Measurements from ENCODE around the gene SHISA2. TPM values are rescaled to one million over a fixed set of nuclear protein-coding genes. Genes with fewer than 3 reads are reported as not detected.
"Not testable (repeated sequence)": the region's sequence is repeated elsewhere in the genome, so short reads cannot be mapped to it uniquely, and the experiment has no call there.

SHISA2 gene
- 1 to 10 TPM; 1.6 to 8.9 (median 2.4) TPM for total RNA-seq

- Histone ChIP-seq H3K27me3 (peaks cover 68% of the 10 kb centered on the region), H3K27ac (peak within 1 kb of the TSS; percentile 10), H3K4me1 (peaks cover 34% of the 10 kb centered on the region), H3K36me3 (no peaks in the 10 kb centered on the region), H3K9me3 (no peaks in the 10 kb centered on the region), H3K4me3 (peak within 1 kb of the TSS; percentile 49)
- WGBS = 5% methylated on average over 6 of the region's 72 CpGs
- no peak for DNase-seq (ENCODE audit: low spot score in 2 of 2)
- TF ChIP-seq POLR2AphosphoS5 (IDR thresholded peaks at IDR 0.05) = no peak
Measured at GRCh38 chr13:26051657-26052311, at the start of gene SHISA2. Gene SHISA2, minus strand, starts transcription at chr13:26052016. Its CDS starts 1,041 bp downstream, at chr13:26050975.

GRCh38 chr13:26095846-26096610 lies 44.2 kb upstream of the SHISA2 start:
- 73% methylated on average over 14 of the region's 14 CpGs for WGBS
- Histone ChIP-seq H3K4me3 (no peak overlapping the region), H3K27ac (no peak overlapping the region), H3K4me1 (no peaks in the 10 kb centered on the region), H3K27me3 (peaks cover 4% of the 10 kb centered on the region), H3K36me3 (no peaks in the 10 kb centered on the region), H3K9me3 (no peaks in the 10 kb centered on the region)
- TF ChIP-seq EP300 (IDR thresholded peaks at IDR 0.05) (no peak), POLR2AphosphoS5 (IDR thresholded peaks at IDR 0.05) (no peak), POLR2A (IDR thresholded peaks at IDR 0.05) (no peak)
- TF ChIP-seq, protein P1, sequence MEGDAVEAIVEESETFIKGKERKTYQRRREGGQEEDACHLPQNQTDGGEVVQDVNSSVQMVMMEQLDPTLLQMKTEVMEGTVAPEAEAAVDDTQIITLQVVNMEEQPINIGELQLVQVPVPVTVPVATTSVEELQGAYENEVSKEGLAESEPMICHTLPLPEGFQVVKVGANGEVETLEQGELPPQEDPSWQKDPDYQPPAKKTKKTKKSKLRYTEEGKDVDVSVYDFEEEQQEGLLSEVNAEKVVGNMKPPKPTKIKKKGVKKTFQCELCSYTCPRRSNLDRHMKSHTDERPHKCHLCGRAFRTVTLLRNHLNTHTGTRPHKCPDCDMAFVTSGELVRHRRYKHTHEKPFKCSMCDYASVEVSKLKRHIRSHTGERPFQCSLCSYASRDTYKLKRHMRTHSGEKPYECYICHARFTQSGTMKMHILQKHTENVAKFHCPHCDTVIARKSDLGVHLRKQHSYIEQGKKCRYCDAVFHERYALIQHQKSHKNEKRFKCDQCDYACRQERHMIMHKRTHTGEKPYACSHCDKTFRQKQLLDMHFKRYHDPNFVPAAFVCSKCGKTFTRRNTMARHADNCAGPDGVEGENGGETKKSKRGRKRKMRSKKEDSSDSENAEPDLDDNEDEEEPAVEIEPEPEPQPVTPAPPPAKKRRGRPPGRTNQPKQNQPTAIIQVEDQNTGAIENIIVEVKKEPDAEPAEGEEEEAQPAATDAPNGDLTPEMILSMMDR (IDR thresholded peaks at IDR 0.05) = no peak
- DNase-seq (ENCODE audit: low spot score in 2 of 2) = no peak

DNA sequence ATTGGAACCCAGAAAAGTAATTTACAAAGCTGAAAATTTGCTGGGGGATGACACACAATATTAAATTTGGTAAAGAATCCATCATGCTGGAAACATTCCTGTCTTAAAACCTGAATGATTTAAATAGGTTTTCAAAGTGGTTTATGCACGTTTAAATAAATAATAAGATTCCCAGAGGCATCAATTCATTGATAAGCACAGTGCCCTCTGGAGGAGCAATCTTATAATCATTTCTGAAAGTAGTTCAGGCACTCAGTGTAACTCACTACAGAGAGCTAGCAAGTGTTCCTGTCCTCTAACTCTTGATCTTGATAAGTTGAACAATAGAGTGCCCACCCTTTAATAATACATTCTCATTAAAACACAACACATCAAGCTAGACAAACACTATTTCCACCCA lies 43.5 kb upstream of the SHISA2 start:
- H3K9me3 ChIP-seq = no peaks in the 10 kb centered on the region
- H3K36me3 ChIP-seq = no peaks in the 10 kb centered on the region
- H3K4me3 ChIP-seq = no peak overlapping the region
- whole genome bisulfite sequencing = 36% methylated on average over 1 of the region's 1 CpG
- no peak overlapping the region for H3K27ac ChIP-seq
- DNase-seq (ENCODE audit: low spot score in 2 of 2) = no peak
- TF ChIP-seq, protein P1 (IDR thresholded peaks at IDR 0.05) = no peak
- H3K27me3 ChIP-seq = peaks cover 4% of the 10 kb centered on the region
- H3K4me1 ChIP-seq = no peaks in the 10 kb centered on the region

DNA sequence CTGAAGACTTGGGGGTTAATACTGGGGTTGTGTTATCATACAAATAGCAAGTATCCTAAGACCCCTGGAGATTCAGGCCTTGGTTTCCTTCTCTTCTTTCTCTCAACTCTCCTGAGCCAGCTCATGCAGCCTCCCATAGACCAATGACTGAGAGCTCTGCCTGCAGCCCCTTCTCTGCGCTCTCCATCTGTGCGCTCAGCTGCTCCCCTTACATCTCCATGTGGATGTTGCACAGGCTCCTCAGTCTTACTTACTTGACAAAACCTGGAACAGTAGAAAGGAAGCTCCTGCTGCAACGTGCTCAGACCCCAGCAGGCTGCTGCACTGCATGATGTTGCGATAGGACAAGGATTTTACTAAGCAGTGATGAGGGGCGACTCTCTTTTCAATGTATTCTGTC lies 25.0 kb upstream of the SHISA2 start:
- not testable (repeated sequence) for H3K4me1 ChIP-seq; H3K4me3 ChIP-seq; H3K36me3 ChIP-seq; H3K9me3 ChIP-seq; H3K27ac ChIP-seq; DNase-seq (ENCODE audit: low spot score in 2 of 2)
- peaks cover 21% of the 10 kb centered on the region for H3K27me3 ChIP-seq
- WGBS = 78% methylated on average over 5 of the region's 5 CpGs

DNA sequence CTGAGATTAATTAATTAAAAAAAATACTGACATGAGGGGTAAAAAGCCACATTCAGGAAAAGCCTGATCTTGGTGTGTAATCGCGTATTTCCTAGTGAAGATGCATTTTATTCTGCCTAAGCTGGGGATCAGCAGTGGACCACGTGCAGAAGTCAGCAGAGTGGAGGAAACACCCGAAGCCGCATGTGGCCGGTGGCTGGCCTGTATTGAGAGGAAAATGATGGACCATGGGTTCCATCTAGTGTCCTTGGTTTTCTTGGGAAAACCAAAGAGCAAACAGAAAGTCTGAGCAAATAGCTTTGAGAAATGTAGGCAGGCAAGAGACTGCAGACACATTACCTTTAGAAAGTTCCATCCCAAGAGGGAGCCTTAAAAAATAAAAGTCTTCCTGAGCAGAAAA lies 23.7 kb upstream of the SHISA2 start:
- Histone ChIP-seq H3K9me3 (no peaks in the 10 kb centered on the region), H3K27me3 (peaks cover 21% of the 10 kb centered on the region), H3K4me1 (no peaks in the 10 kb centered on the region), H3K36me3 (no peaks in the 10 kb centered on the region), H3K4me3 (no peak overlapping the region), H3K27ac (no peak overlapping the region)
- DNase-seq (ENCODE audit: low spot score in 2 of 2) = no peak
- 51% methylated on average over 6 of the region's 6 CpGs for WGBS
- TF ChIP-seq, protein P1 (IDR thresholded peaks at IDR 0.05) = no peak
- no peak for TF ChIP-seq EP300 (IDR thresholded peaks at IDR 0.05)
- TF ChIP-seq POLR2A (IDR thresholded peaks at IDR 0.05) = no peak
- no peak for TF ChIP-seq POLR2AphosphoS5 (IDR thresholded peaks at IDR 0.05)

DNA sequence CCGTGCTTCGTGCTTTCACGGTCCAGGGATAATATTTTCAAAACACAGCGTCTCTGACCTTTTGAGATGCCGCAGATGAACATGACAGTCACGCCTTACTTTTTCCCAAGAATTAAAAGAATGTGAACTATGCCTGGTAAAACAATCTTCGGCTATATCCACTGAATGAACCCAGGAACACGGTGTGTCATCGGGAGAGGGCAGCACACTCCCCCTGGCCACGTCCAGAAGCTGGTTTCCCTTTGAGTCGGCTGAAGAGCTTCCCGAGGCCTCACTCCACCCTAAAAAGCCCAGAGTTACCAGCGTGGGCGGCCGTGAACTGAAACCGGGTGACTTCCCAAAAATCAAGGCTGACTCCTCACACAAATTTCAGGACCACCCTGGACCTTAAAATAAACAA lies 22.9 kb upstream of the SHISA2 start:
- Histone ChIP-seq H3K27me3 (peaks cover 21% of the 10 kb centered on the region), H3K4me1 (no peaks in the 10 kb centered on the region), H3K4me3 (no peak overlapping the region), H3K27ac (no peak overlapping the region), H3K9me3 (no peaks in the 10 kb centered on the region), H3K36me3 (no peaks in the 10 kb centered on the region)
- DNase-seq (ENCODE audit: low spot score in 2 of 2) = no peak
- TF ChIP-seq, protein P1 (IDR thresholded peaks at IDR 0.05) = no peak
- TF ChIP-seq POLR2A (IDR thresholded peaks at IDR 0.05) = no peak
- no peak for TF ChIP-seq POLR2AphosphoS5 (IDR thresholded peaks at IDR 0.05)
- TF ChIP-seq EP300 (IDR thresholded peaks at IDR 0.05) = no peak
- WGBS = 31% methylated on average over 9 of the region's 16 CpGs

DNA sequence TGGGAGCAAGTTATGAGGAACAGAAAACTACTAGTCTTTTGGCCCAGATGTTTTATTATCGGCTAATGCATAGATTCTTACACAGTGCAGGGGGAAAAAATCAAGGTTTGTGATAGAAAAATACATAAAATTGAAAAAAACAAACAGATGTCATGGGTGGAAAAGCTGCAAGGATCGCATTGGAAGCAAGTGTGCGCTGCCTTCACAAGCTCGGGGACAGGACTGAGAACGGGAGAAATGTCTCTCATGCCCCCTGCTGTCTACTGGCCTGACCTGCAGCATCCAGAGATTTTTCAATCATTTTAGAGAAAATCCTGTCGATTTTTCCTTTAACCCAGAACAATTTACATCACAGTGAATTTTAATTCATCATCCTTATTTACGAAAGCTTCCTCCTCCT lies 20.5 kb upstream of the SHISA2 start:
- H3K9me3 ChIP-seq; H3K4me3 ChIP-seq; DNase-seq (ENCODE audit: low spot score in 2 of 2); H3K36me3 ChIP-seq; H3K4me1 ChIP-seq; H3K27ac ChIP-seq: not testable (repeated sequence)
- H3K27me3 ChIP-seq = peaks cover 21% of the 10 kb centered on the region
- WGBS = 20% methylated on average over 7 of the region's 7 CpGs

Data from suprapubic skin (tissue), 4 donors.